SU-DHL-6 (cell line): ENCODE results near the gene DNER.

Source experiments
- H2AFZ ChIP-seq: fragments of 200-600 bp; sonication (generic); 2 replicates; pipeline ENCODE4 v1.6.1; 2014; ENCODE audit warnings: low read depth, mild to moderate bottlenecking, moderate library complexity, mixed read lengths, antibody characterized with exemption, low read length; ENCODE audit not compliant: severe bottlenecking
- H3F3A ChIP-seq: fragments of 200-600 bp; shearing (Covaris generic); 2 replicates; pipeline ENCODE4 v1.6.0; 2016; ENCODE audit warnings: antibody characterized with exemption, mild to moderate bottlenecking; ENCODE audit not compliant: insufficient read depth
- H3K27ac ChIP-seq: fragments of 200-600 bp; sonication (generic); 2 replicates; pipeline ENCODE4 v1.5.1; 2016; ENCODE audit warnings: low read depth, mild to moderate bottlenecking, low read length, moderate library complexity, mixed read lengths
- H3K27me3 ChIP-seq: fragments of 200-600 bp; sonication (generic), shearing (Covaris generic); 2 replicates; pipeline ENCODE4 v1.6.0; 2014; ENCODE audit warnings: mild to moderate bottlenecking, low read length
- H3K36me3 ChIP-seq: fragments of 200-600 bp; sonication (generic); 2 replicates; pipeline ENCODE4 v1.6.1; 2014; ENCODE audit warnings: mild to moderate bottlenecking, low read length, mixed read lengths
- H3K4me2 ChIP-seq: fragments of 300-600, 200-600 bp; shearing (Covaris generic), sonication (generic); 2 replicates; pipeline ENCODE4 v1.6.0; 2014; ENCODE audit warnings: low read length, low read depth, mild to moderate bottlenecking; ENCODE audit not compliant: poor library complexity, severe bottlenecking
- H3K4me3 ChIP-seq: fragments of 200-600 bp; sonication (generic); 2 replicates; pipeline ENCODE4 v1.5.1; 2014; ENCODE audit warnings: antibody characterized with exemption, low read length, mild to moderate bottlenecking, mixed read lengths; ENCODE audit not compliant: insufficient read depth, poor library complexity, severe bottlenecking
- H3K79me2 ChIP-seq: fragments of 200-600 bp; sonication (generic); 2 replicates; pipeline ENCODE4 v1.6.1; 2014; ENCODE audit warnings: mild to moderate bottlenecking, low read length, moderate library complexity; ENCODE audit not compliant: insufficient read depth
- H3K9ac ChIP-seq: fragments of 200-600 bp; sonication (generic); 2 replicates; pipeline ENCODE4 v1.7.0; 2014; ENCODE audit warnings: mild to moderate bottlenecking, low read length
- H3K9me2 ChIP-seq: fragments of 200-600 bp; sonication (generic); replicated peaks from 2 replicates; pipeline ENCODE4 v1.6.1; 2014; ENCODE audit warnings: low read length; ENCODE audit not compliant: insufficient read depth
- H3K9me3 ChIP-seq: fragments of 200-600 bp; sonication (generic); 2 replicates; pipeline ENCODE4 v1.6.1; 2014; ENCODE audit warnings: low read length, mixed read lengths; ENCODE audit not compliant: insufficient read depth
- H4K20me1 ChIP-seq: fragments of 200-600 bp; sonication (generic); 2 replicates; pipeline ENCODE4 v1.6.1; 2014; ENCODE audit warnings: low read depth, mild to moderate bottlenecking, antibody characterized with exemption, low read length, moderate library complexity, mixed read lengths
- CTCF ChIP-seq: fragments of 200-600 bp; sonication (generic); IDR thresholded peaks from one replicate; pipeline ENCODE4 v1.5.1; 2017; ENCODE audit warnings: antibody characterized with exemption, mild to moderate bottlenecking, low read length, moderate library complexity; ENCODE audit not compliant: insufficient read depth, poor library complexity, severe bottlenecking
- EZH2phosphoT487 ChIP-seq: fragments of 200-600 bp; sonication (generic), shearing (Covaris generic); conservative IDR thresholded peaks from 2 replicates; pipeline ENCODE4 v1.6.1; 2018; ENCODE audit warnings: mild to moderate bottlenecking, antibody characterized with exemption, low read length, moderate library complexity, mixed read lengths

DNER gene

DNA sequence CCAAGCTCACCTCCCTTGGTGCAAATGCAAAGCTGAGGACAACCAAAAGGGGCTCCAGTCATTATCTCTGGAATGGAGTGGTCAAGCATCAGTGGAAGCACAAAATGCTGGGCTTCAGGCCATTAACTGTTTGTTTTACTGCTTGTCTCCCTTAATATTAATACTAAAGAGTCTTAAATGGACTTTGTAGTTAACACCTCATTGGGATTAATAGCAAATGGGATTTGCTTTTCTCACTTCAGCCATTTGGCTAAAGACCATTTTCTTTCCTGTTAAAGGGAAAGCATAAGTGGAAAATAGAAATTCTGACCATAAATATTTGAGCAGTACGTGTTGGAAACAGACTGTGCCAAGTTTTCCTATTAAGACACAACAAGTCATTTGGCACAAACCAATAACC, 154.4 kb downstream of the DNER start:
- Histone ChIP-seq H3K27ac (no peak overlapping the region), H3K27me3 (no peaks in the 10 kb centered on the region), H4K20me1 (no peaks in the 10 kb centered on the region), H3K36me3 (no peaks in the 10 kb centered on the region), H2AFZ (no peak overlapping the region), H3K9me2 (no peaks in the 10 kb centered on the region), H3K4me3 (no peak overlapping the region), H3K9me3 (no peaks in the 10 kb centered on the region), H3K4me2 (no peak overlapping the region), H3K9ac (no peak overlapping the region), H3K79me2 (no peaks in the 10 kb centered on the region), H3F3A (no peaks in the 10 kb centered on the region)
- TF ChIP-seq EZH2phosphoT487 = no peak
- TF ChIP-seq CTCF = no peak

GRCh38 chr2:229553091-229553490, 161.3 kb downstream of the DNER start:
- no peaks in the 10 kb centered on the region for H3K27me3 ChIP-seq
- no peak overlapping the region for H3K4me2 ChIP-seq
- H3K9ac ChIP-seq = no peak overlapping the region
- H3K9me2 ChIP-seq = no peaks in the 10 kb centered on the region
- H3F3A ChIP-seq = no peaks in the 10 kb centered on the region
- no peaks in the 10 kb centered on the region for H3K79me2 ChIP-seq
- H3K4me3 ChIP-seq = no peak overlapping the region
- H2AFZ ChIP-seq = no peak overlapping the region
- H3K27ac ChIP-seq = no peak overlapping the region
- no peaks in the 10 kb centered on the region for H3K36me3 ChIP-seq
- H3K9me3 ChIP-seq = no peaks in the 10 kb centered on the region
- no peak for TF ChIP-seq EZH2phosphoT487
- H4K20me1 ChIP-seq = no peaks in the 10 kb centered on the region

DNA sequence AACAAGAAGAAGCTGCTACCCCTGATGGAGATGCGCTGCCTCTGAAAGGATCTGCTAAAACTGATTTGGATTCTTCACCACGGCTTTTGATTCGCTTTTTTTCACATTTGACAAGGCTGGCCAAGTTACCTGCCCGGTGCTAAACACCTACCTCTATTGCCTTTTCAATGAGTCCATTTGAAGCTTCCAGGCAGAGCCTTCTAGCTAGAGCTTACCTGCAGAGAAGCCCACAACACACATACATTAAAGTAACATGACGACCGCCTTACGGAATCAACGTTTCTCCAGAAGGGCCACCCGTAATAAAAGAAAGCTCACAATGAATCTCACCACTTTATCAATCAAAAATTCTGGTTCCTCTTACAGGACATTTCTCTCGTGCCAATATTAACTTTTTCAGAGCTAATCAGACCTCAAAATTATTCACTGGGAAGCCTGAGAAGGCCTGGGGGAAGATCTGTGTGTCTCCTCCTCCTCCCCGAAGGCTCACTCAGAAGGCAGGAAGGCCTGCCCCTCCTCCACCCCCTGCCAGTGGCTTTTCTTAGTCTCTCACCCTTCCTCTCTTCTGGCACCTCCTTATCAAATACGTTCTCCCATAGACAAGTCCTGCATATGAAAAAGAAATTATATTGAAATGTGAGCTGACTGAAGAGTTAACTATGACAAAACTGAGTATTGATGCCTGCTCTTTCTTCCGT, 171.0 kb downstream of the DNER start:
- H3K27me3 ChIP-seq = no peaks in the 10 kb centered on the region
- no peaks in the 10 kb centered on the region for H3K79me2 ChIP-seq
- TF ChIP-seq CTCF = no peak
- no peak for TF ChIP-seq EZH2phosphoT487
- H3K9me2 ChIP-seq = no peaks in the 10 kb centered on the region
- H4K20me1 ChIP-seq = no peaks in the 10 kb centered on the region
- no peak overlapping the region for H3K9ac ChIP-seq
- H3F3A ChIP-seq = no peaks in the 10 kb centered on the region
- H2AFZ ChIP-seq = no peak overlapping the region
- no peaks in the 10 kb centered on the region for H3K9me3 ChIP-seq
- no peaks in the 10 kb centered on the region for H3K36me3 ChIP-seq
- H3K4me2 ChIP-seq = no peak overlapping the region
- no peak overlapping the region for H3K4me3 ChIP-seq
- H3K27ac ChIP-seq = no peak overlapping the region

DNA sequence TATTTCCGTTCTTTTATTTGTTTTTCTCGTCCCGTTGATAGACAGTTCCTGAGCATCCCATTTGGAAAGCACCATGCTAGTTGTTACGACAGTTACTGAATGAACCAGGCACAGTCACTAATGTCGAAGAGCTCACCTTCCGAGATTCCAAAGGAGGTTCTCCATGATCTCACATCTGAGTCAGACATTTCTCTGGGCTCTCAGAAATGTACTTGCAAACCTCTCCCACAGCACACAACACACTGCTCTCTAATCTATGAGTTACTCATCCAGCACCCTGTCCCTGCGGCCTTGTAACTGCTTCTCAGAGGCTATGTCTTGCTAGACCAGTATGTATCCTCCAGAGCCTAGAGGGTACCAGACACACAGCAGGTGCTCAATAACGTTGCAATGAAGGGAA, 174.7 kb downstream of the DNER start:
- Histone ChIP-seq H3K9me2 (no peaks in the 10 kb centered on the region), H3K9me3 (no peaks in the 10 kb centered on the region), H3K27ac (no peak overlapping the region), H2AFZ (no peak overlapping the region), H3K9ac (no peak overlapping the region), H3K4me3 (no peak overlapping the region), H4K20me1 (no peaks in the 10 kb centered on the region), H3K4me2 (no peak overlapping the region), H3K27me3 (no peaks in the 10 kb centered on the region), H3K79me2 (no peaks in the 10 kb centered on the region), H3K36me3 (no peaks in the 10 kb centered on the region), H3F3A (no peaks in the 10 kb centered on the region)
- TF ChIP-seq EZH2phosphoT487 (no peak), CTCF (no peak)
